Stomach (tissue), 4 donors: ENCODE measurements around the gene ZBTB8OS.

Experiments
- CTCF ChIP-seq, 7 experiments: fragments of 450-650 bp in 4 of 7; fragments of 200-600 bp in 3 of 7; sonication (generic) in 3 of 7; IDR thresholded peaks; one replicate each; pipeline ENCODE4 v1.5.1; 2016 to 2019; ENCODE audit warnings: antibody characterized with exemption in 7 of 7, control low read depth in 2 of 7, mild to moderate bottlenecking in 1 of 7
- POLR2A ChIP-seq, 4 donors: fragments of 450-650 bp; IDR thresholded peaks; one replicate each; pipeline ENCODE4 v1.6.1; 2016; ENCODE audit warnings: antibody characterized with exemption in 4 of 4, control low read depth in 2 of 4, mild to moderate bottlenecking in 1 of 4, moderate library complexity in 1 of 4

GRCh38 chr1:32605711-32606424, 44.5 kb downstream of the ZBTB8OS start:
- TF ChIP-seq POLR2A (IDR thresholded peaks at IDR 0.05) (no peak), CTCF (IDR thresholded peaks at IDR 0.05) (no peak)
